Gastroesophageal sphincter (tissue), 4 donors: ENCODE measurements around the gene CCDC7. TPM values are rescaled to one million over a fixed set of nuclear protein-coding genes. Genes with fewer than 3 reads are reported as not detected.
A peak's percentile ranks its signal among the peaks of the same experiment; 100 is the strongest.
"Not testable (repeated sequence)": the region's sequence is repeated elsewhere in the genome, so short reads cannot be mapped to it uniquely, and the experiment has no call there.

ENCODE experiments used
- ATAC-seq: fragments of 150-250 bp; one replicate; pipeline ENCODE4 v1.9.1; 2016; ENCODE audit warnings: mild to moderate bottlenecking, moderate library complexity
- H3K27ac ChIP-seq, 4 donors: fragments of 200-600 bp; sonication (generic) in 3 of 4; 1 replicate in 3 of 4; 2 replicates in 1 of 4; pipeline ENCODE4 v1.5.1; 2016 to 2019
- H3K27me3 ChIP-seq: fragments of 200-600 bp; sonication (generic); one replicate; pipeline ENCODE4 v1.5.1; 2019
- H3K36me3 ChIP-seq, 2 donors: fragments of 200-600 bp; sonication (generic); one replicate each; pipeline ENCODE4 v1.5.1; 2019; ENCODE audit warnings: control low read depth in 1 of 2
- H3K4me1 ChIP-seq, 3 donors: fragments of 200-600 bp; sonication (generic); 1 replicate in 2 of 3; 2 replicates in 1 of 3; pipeline ENCODE4 v1.5.1; 2016 to 2019; ENCODE audit warnings: control low read depth in 2 of 3
- H3K4me3 ChIP-seq, 2 donors: fragments of 200-600 bp; sonication (generic); one replicate each; pipeline ENCODE4 v1.5.1; 2019; ENCODE audit warnings: mild to moderate bottlenecking in 1 of 2, moderate library complexity in 1 of 2
- H3K9me3 ChIP-seq, 3 donors: fragments of 200-600 bp; sonication (generic); one replicate each; pipeline ENCODE4 v1.5.1; 2017 to 2019; ENCODE audit warnings: control low read depth in 2 of 3
- CTCF ChIP-seq, 4 experiments: fragments of 200-600 bp in 2 of 4; fragments of 450-650 bp in 2 of 4; sonication (generic) in 1 of 4; IDR thresholded peaks; one replicate each; pipeline ENCODE4 v1.5.1; 2017 to 2019; ENCODE audit warnings: antibody characterized with exemption in 4 of 4, mild to moderate bottlenecking in 2 of 4, moderate library complexity in 2 of 4
- EP300 ChIP-seq: sonication (generic); formaldehyde crosslinking; IDR thresholded peaks from one replicate; pipeline ENCODE4 v1.6.1; 2017; ENCODE audit warnings: antibody characterized with exemption, mild to moderate bottlenecking
- POLR2A ChIP-seq, 2 donors: fragments of 450-650 bp; IDR thresholded peaks; one replicate each; pipeline ENCODE4 v1.6.1; 2017; ENCODE audit warnings: antibody characterized with exemption in 2 of 2, mild to moderate bottlenecking in 2 of 2, moderate library complexity in 1 of 2
- POLR2AphosphoS5 ChIP-seq: sonication (generic); formaldehyde crosslinking; IDR thresholded peaks from one replicate; pipeline ENCODE4 v1.6.1; 2017; ENCODE audit warnings: antibody characterized with exemption
- WGBS, 2 donors: methylation state at CpG; one replicate each; pipeline ENCODE4 v1.1.5; 2018; ENCODE audit warnings: low coverage in 1 of 2; 5-methylcytosine and 5-hydroxymethylcytosine counted together
- total RNA-seq, 4 donors: library from RNA; depleted of rRNA; stranded (reverse); fragments of >200 nt; gene quantifications; one replicate each; pipeline ENCODE4 v1.1.0, GENCODE V29; 2016

The CCDC7 gene
- 10 to 100 TPM; 20.8 to 67.3 (median 36.0) TPM for total RNA-seq

- no peaks in the 10 kb centered on the region for H3K36me3 ChIP-seq
- peak; percentile 98 for ATAC-seq
- H3K4me3 ChIP-seq = peak within 1 kb of the TSS; percentile 71 to 95
- peaks cover 0 to 21% (median 2%) of the 10 kb centered on the region in 3 donors for H3K4me1 ChIP-seq
- TF ChIP-seq EP300 (no peak), CTCF (IDR thresholded peaks at IDR 0.05) (peak; percentile 22 to 84 (median 55)), POLR2AphosphoS5 (peak; percentile 87), POLR2A (IDR thresholded peaks at IDR 0.05) (peak; percentile 67 to 83)
- H3K9me3 ChIP-seq = no peaks in the 10 kb centered on the region
- H3K27ac ChIP-seq = peak within 1 kb of the TSS; percentile 94 to 96 (median 96)
- WGBS, 2 donors = 0% methylated on average over 2 to 23 of the region's 53 CpGs
- no peaks in the 10 kb centered on the region for H3K27me3 ChIP-seq
These were observed at the start of gene CCDC7 for GRCh38 chr10:32445740-32446535. CCDC7 (plus strand) TSS chr10:32446140; CDS start chr10:32451643, 5,503 bp downstream.

GRCh38 chr10:32397163-32397562 lies 48.8 kb upstream of the CCDC7 start:
- not testable (repeated sequence) for H3K4me3 ChIP-seq, H3K27ac ChIP-seq, H3K9me3 ChIP-seq, H3K36me3 ChIP-seq, ATAC-seq, H3K27me3 ChIP-seq
- H3K4me1 ChIP-seq = peaks cover 0 to 20% (median 0%) of the 10 kb centered on the region in 3 donors
- WGBS, 2 donors = no CpG with 5 or more reads among the region's 3 CpGs

GRCh38 chr10:32399720-32400119 lies 46.2 kb upstream of the CCDC7 start:
- H3K9me3 ChIP-seq, H3K4me3 ChIP-seq, H3K4me1 ChIP-seq, H3K36me3 ChIP-seq, ATAC-seq, H3K27ac ChIP-seq, H3K27me3 ChIP-seq: not testable (repeated sequence)
- WGBS, 2 donors = 79 to 80% methylated on average over 1 to 3 of the region's 3 CpGs

GRCh38 chr10:32400961-32401360 lies 45.0 kb upstream of the CCDC7 start:
- H3K9me3 ChIP-seq = no peaks in the 10 kb centered on the region
- no peak for ATAC-seq
- H3K27me3 ChIP-seq = no peaks in the 10 kb centered on the region
- H3K4me3 ChIP-seq = no peak overlapping the region
- no peak for TF ChIP-seq EP300
- TF ChIP-seq POLR2A (IDR thresholded peaks at IDR 0.05) = no peak
- no peak for TF ChIP-seq POLR2AphosphoS5
- TF ChIP-seq CTCF (IDR thresholded peaks at IDR 0.05) = no peak
- H3K36me3 ChIP-seq = no peaks in the 10 kb centered on the region
- no peaks in the 10 kb centered on the region for H3K4me1 ChIP-seq
- H3K27ac ChIP-seq = no peak overlapping the region

GRCh38 chr10:32402499-32402898 lies 43.4 kb upstream of the CCDC7 start:
- WGBS, 2 donors = 70 to 74% methylated on average over 3 to 4 of the region's 4 CpGs
- TF ChIP-seq POLR2AphosphoS5 (no peak), CTCF (IDR thresholded peaks at IDR 0.05) (no peak), POLR2A (IDR thresholded peaks at IDR 0.05) (no peak), EP300 (no peak)
- H3K4me3 ChIP-seq = no peak overlapping the region
- no peak overlapping the region for H3K27ac ChIP-seq
- no peaks in the 10 kb centered on the region for H3K36me3 ChIP-seq
- H3K9me3 ChIP-seq = no peaks in the 10 kb centered on the region
- H3K27me3 ChIP-seq = no peaks in the 10 kb centered on the region
- ATAC-seq = no peak
- no peaks in the 10 kb centered on the region for H3K4me1 ChIP-seq

GRCh38 chr10:32403091-32403490 lies 42.8 kb upstream of the CCDC7 start:
- Histone ChIP-seq H3K27ac (no peak overlapping the region), H3K9me3 (no peaks in the 10 kb centered on the region), H3K4me1 (no peaks in the 10 kb centered on the region), H3K4me3 (no peak overlapping the region), H3K27me3 (no peaks in the 10 kb centered on the region), H3K36me3 (no peaks in the 10 kb centered on the region)
- WGBS, 2 donors = 91 to 100% methylated on average over 2 of the region's 2 CpGs
- ATAC-seq = no peak
- TF ChIP-seq EP300 (no peak), POLR2A (IDR thresholded peaks at IDR 0.05) (no peak), POLR2AphosphoS5 (no peak), CTCF (IDR thresholded peaks at IDR 0.05) (no peak)
